Stimulated activated CD4-positive, alpha-beta T cell treated with anti-CD3 and anti-CD28 coated beads, Interleukin-1b, Interleukin-23, amount 100 ng/mL, for 48 hours (primary cell): ENCODE results near the gene TRIM47.
A peak's percentile ranks its signal among the peaks of the same experiment; 100 is the strongest.

ENCODE experiments used
- DNase-seq: peaks from one replicate; pipeline ENCODE4 v3.0.0-alpha.2; 2020

TRIM47 gene

DNA sequence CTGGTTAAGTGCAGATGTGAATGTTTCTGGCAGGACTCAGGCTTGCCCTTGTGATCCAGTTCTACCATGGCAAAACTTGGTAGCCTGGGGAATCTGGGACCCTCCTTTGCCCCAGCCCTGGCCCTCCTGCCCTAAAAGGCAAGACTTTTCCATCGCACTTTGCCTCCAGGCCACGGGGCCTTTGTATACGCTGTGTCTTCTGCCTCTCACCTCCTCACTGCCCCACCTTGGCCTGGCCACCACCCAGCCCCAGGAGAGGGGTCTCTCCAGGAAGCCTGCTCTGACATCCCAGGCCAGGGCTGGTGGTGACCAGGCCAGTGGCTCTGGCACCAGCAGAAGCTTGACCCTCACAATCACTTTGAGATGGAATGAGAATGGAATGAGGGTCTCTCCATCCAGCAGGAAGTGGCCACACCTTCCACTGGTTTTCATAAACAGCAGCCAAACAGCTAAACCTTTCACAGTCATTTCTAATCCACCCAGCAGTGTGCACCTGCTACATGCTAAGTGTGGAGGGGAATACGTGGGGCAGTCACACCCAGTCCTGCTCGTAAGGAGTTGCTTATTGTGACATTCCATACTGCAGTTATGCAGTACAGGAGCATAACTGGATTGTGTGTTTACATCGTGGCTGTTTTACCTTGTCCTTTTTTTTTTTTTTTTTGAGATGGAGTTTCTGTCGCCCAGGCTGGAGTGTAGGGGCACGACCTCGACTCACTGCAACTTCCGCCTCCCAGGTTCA lies 27.9 kb upstream of the TRIM47 start:
- no peak for DNase-seq

DNA sequence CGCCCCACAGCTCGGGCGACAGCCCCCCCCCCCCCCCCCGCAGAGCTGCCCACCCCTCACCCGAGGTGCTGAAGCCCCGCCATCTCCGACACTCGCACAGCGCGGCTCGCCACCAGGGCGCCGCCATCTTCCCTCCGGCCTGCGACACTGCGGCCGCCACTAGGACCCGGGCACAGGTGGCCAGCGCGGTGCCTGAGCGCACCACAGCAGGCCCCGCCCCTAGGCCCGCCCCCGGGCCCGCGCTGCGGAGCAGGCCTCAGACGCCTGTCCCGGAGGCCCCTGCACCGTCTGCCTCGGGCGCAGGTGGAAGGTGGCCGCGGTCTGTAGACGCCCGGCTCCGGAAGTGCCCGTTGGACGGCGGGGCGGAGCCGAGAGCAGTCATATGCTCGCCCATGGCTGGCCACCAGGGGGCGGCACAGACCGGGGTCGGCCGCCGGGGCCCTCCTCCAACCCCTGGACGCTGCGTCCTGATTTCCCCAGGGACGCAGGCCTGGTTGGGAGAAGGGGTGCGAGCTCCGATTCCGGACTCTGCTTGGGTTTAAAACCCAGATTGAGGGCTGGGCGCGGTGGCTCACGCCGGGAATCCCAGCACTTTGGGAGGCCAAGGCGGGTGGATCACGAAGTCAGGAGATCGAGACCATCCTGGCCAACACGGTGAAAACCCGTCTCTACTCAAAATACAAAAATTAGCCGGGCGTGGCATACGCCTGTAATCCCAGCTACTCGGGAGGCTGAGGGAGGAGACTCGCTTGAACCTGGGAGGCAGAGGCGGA lies 26.6 kb upstream of the TRIM47 start, which contains the start of gene MRPL38:
Gene MRPL38, minus strand, starts transcription at position 136 of the 773 bp plus-strand sequence. Its CDS starts 9 bp downstream, at position 127.
- peak; percentile 97 for DNase-seq

DNA sequence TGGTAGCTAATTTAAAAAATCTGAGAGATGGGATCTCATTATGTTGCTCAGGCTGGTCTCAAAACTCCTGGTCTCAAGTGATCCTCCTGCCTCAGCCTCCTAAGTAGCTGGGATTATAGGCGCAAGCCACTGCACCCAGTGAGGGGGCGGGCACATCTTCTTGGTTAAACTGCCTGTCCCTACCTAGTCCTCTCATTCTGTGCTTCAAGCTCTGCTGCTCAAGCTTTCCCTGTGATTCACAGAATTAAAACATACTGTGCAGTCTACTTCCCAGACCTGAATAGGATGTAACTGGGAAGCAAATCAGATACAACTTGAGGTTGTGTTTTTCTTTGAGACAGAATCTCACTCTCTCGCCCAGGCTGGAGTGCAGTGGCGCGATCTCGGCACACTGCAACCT lies 24.0 kb upstream of the TRIM47 start:
- no peak for DNase-seq

DNA sequence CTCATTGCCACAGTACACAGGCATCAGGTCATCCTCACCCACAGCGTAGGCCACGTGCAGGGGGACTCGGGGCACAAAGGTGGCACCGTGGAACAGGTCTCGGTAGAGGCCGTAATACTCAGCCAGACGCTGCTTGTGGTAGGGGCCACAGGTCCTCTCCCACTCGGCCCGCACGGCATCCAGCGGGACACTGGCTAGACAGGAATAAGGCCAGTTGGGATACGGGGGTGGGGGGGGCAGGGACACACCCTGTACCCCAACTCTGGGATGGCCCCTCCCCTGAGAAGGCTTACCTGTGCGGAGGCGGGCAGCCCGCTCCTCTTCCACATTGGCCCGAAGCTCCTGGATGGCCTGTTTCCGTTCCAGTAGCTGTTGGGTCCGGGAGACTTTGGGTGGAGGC lies 23.3 kb upstream of the TRIM47 start:
- DNase-seq: no peak

DNA sequence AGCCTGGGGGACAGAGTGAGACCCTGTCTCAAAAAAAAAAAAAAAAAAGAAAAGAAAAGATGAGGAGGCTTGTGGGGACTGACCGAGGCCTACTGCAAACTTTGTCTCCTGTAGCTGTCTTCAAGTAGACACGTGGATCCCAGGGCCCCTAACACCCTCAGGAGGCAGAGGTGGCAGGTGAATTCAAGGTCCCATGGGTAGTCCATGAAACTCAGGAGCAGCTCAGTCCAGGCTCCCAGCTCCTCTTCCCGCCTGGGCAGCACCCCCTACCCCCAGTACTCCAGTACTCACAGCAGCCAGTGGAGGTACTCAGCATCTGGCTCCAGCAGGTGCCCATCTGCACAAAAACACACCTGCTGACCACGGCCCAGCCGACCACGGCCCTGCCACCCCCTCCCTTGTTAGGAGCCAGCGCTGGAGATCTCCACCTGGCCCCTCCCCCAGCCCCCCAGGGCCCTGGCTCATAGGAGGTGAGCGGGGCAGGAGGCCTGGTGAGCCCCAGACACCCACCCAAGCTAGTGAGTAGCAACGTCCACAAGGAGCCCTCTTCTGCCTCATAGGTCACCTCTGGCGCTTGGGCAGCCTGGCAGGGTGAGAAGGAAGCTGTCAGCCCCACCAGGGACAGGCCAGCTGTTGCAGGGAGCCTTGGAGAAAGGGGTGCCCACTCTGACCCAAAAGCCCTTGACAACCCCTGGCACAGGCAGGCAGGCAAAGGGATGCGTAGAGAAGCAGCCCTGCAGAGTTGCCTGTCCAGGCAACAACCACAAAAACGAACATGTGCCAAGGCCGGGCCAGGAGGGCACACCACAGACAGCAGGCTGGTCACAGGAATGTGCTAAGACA lies 22.5 kb upstream of the TRIM47 start:
- no peak for DNase-seq

DNA sequence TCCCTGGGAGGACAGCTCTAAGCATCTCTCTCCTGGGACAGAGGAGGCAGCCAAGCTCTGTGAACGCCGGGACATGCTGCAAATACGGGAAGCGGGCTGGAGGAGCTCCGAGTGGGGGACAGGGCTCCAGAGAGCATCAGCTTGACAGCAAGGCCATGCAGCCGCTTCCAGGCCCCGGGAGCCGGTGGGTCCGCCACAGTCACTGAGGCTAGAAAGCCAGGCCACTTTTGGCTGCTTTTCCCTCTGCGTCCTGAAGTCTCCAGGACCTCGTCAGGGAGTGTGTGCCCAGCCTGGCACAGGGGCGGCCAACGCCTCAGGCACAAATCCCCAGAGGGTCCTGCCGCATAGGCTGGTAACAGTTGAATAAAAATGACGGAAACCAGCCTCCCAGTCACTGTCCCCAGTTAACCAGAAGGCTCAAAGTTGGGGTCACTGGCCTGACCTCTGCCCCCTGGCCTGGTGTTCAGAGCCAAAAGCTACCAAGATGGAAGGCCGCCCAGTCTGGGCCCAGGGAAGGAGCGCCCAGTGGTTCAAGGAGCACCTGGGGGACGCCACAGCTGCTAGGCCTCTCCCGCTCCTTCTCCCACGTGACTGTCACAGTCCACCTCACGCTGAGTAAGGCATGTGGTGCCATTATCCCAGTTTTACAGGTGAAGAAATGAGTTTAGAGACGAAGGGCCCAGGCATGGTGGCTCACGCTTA lies 21.5 kb upstream of the TRIM47 start:
- no peak for DNase-seq

DNA sequence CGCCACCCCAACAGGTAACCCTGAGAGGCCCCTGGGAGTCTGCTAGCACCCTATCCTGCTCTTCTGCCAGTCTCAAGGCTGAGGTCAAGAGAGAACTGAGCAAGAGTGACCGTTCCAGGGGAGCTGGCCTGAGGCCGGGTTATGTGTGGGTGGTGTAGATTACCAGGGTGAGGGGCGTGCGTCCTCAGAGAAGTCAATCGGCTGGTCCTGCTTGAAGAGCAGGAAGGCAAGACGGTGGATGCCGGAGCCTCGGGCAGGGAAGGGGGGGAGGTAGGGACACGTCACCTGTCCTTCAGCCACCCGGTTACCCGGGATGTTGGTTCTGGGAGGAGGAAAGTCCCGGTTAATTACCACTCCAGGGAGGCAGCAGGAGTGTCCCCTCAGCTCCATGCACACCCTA lies 21.0 kb upstream of the TRIM47 start:
- DNase-seq: no peak

DNA sequence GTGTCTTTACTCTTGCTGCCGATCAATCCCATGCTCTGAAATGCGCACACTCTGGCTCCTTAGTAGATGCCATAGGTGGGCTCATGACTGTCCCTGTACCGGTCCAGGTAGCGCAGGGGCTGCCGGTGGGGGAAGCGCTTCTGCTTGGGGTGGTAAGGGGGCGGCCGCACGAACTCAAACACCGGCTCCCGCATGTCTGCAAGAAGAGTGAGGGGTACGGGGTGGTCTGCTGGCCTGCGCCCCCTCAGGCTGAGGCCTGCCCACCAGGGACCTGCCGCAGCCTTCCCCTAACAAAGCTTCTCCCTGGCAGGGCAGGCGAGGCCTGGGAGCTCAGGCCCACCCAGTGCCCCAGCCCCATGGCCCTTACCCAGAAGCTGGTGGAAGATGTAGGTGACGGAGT lies 20.4 kb upstream of the TRIM47 start:
- no peak for DNase-seq

DNA sequence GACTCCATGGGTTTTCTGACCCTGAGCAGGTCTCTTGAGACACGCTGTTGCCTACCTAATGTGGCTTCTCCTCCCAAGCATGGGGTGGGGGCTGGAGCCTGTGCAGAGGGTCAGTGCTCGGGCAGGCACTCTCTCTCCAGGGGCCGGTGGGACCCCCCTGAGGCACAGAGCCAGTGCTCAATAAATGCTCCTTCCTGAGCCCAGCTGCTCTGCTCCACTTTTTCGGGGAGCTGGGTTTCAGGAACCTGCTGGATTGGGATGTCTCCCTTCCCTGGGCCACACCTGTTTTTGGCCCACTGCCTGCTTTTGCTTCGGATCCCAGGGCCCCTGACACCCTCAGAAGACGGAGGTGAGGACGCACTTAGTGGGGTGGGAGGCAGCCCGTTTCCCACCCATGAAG lies 19.7 kb upstream of the TRIM47 start:
- DNase-seq: no peak

DNA sequence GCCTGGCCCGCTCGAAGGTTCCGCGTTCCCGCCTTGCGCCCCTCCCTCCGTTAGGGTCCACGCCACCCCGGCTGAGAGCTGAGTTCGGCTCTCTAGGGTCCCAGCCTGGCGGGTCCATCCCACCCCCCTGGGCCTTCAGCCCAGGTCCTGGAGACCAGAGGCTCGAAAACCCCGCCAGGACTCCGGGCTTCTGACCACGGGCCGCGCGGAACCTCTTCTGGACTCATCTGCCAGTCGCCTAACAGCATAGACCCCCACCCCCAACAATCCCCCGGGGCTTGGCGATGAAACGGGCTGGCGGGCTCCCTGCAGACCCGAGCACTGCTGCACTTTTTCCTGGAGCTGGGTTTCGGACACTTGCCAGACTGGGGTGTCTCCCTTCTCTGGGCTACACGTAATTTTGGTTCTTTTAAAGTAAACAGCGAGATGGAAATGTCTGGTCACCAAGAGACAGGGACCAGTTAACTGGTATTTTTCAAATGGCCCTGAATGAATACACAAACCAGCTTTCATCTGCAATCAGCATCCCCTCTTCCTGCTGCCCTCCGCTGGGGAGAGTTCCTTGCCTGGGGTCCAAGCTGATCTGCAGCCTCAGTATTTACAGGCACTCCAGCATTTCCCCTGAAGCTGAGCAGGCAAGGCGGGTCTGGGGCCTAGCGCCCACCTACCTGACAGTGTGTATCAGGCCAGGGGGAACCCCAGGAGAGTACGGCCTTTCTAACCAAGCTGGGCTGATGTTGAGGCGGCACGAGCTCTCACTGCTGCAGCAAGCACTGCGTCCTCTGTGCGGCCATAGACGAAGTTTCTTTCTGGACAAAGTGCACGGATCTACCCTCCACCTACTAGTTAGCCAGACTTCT lies 19.0 kb upstream of the TRIM47 start:
- DNase-seq: no peak

DNA sequence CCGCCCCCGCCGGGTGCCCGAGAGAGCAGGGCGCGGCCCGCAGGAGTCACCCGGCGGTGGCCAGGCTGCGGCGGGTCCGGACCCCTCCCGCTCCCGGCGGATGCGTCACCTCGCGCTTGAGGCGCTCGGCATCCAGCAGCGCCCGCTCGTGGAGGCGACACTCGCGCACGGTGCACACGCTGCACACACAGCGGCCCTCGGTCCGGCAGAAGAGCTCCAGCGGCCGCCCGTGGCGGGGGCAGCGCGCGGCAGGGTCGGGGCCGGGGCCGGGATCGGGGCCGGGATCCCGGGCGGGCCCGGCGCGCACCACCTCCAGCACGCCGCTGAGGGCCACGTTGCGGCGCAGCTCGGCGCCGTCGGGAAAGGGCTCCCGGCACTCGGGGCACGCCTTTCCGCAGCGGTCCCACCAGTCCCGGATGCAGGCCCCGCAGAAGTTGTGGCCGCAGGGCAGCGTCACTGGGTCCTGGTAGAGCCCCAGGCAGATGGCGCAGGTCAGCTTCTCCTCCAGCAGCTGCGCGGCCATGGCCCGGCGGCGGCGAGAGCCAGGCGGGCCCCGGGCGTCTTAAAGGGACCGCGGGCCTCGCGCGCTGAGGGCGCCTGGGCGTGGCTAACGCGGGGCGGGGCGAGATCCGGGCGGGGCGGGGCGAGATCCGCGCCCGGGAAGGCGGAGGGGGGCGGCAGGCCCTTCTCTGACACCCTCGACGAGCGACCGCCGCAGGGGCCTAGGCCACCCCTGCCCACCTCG lies 18.2 kb upstream of the TRIM47 start, which contains the start of gene TRIM65:
Gene TRIM65, minus strand, starts transcription at position 537 of the 745 bp plus-strand sequence. Its CDS starts 14 bp downstream, at position 523.
- DNase-seq: peak; percentile 79

DNA sequence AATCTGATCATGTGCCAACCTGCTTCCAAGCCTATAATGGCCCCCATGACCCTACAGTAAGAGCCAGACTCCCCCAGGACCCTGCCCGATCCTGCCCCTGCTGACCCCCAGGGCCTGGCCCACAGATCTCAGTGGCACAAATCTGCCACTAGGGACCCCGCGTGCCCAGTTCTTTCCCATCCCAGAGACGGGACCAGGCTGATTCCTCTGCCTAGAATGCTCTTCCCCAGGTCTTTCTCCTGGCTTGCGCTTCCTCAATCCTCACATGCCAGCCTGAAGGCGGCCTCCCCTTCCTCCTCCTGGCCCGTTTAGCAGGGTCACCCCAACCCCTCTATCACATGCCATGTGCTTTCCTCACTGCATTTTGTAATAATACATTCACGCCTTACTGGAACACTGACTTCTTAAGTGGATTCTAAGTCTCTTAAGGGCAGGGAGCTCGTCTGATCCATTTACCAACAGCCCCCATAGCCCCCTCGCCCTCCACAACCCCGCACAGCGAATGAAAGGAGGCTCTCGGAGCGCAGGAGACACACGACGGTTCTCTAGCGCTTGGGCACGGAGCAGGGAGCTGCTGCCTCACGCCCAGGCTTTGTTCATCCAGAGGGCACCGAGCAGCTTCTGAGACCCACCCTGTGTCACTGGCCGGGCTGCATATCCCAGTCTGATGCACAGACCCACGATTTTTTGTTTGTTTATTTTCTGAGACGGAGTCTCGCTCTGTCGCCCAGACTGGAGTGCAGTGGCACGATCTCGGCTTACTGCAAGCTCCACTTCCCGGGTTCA lies 17.2 kb upstream of the TRIM47 start:
- no peak for DNase-seq

DNA sequence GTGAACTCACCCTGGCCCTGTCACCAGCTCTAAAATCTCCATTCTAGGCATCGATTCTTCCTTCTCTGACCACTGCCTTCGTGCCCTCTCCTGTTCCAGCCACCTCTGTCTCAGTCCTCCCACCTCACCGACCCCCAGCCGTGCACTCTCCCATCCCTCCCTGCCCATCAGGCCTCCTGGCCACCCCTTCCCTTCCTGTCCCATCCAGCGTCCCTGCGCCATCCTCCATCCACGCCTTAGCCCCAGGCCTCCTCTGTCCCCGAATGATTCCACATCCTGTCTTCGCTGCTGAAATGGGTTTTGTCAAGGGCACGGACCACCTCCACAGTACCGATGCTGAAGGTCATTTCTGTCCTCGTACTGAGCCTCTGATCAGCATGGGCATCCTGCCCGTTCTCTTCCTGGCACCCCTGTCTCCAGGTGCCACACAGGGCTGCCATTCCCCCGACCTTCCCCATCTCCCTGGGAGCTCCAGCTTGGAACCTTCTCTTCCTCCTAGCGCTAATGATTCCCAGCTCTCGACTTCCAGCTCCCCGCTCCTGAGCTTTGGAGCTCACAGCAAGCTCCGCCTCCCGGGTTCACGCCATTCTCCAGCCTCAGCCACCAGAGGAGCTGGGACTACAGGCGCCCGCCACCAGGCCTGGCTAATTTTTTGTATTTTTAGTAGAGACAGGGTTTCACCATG lies 15.8 kb upstream of the TRIM47 start:
- no peak for DNase-seq

DNA sequence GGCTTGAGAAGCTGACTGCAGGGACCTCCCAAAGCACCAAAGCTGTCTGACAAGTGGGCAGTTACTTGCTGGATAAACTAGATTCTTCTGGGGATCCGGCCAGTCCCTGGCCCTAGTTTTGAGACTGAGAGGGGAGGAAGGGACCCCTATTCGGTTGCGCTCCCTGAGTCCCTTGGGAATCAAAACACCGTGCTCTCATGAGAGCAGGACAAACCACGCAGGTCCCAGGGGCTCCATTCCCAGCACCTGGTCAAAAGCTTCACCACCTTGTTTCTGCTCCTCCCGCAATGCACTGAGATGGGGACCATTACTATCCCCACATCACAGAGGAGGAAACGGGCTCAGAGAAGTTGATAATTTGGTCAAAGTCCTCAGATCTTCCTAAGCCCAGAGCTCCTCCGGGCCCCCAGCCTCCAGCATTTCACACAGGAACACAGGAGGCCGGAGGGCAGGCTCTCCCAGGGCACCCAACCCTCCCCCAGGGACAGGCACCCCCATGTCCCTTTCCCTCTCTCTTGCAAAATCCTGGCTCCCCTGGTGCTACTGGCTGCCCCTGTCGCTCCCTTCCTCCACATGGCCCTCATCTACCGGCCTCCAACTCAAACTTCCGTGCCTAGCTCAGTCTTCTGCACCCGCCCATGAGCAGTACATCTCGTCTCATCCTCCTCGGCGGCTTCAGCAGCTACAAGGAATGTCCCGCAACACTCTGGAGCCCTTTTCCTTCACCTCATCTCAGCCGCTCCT lies 15.1 kb upstream of the TRIM47 start:
- no peak for DNase-seq

DNA sequence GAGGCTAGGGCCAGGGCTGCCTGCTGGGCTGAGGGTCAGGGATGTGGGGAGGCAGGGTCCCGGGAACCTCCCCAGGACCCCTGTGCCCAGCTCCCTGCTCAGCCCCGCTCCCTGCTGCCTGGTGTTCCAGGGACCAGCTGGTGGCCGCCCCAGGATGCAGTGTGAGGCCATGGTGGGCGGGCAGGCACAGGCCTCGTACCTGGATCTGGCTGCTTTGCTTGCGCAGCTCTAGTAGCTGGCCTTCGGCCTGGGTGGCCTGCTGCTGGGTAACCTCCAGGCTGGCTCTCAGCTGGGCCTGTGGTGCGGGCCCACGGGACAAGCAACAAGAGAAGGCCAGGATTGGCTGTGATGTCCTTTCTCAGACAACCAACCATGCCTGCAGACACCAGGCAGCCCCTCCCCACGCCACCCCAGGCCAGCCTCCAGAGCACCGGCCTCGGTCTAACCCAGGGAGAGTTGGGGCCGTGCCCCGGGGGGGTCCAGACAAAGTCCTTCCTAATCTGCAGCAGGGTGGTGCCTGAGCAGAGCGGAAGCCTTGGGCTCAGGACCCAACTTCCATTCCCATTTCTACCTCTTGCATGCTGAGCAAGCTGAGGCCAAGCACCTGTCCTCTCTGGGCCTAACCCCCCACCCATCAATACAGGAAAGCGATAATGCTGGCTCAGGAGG lies 14.3 kb upstream of the TRIM47 start:
- DNase-seq: no peak

DNA sequence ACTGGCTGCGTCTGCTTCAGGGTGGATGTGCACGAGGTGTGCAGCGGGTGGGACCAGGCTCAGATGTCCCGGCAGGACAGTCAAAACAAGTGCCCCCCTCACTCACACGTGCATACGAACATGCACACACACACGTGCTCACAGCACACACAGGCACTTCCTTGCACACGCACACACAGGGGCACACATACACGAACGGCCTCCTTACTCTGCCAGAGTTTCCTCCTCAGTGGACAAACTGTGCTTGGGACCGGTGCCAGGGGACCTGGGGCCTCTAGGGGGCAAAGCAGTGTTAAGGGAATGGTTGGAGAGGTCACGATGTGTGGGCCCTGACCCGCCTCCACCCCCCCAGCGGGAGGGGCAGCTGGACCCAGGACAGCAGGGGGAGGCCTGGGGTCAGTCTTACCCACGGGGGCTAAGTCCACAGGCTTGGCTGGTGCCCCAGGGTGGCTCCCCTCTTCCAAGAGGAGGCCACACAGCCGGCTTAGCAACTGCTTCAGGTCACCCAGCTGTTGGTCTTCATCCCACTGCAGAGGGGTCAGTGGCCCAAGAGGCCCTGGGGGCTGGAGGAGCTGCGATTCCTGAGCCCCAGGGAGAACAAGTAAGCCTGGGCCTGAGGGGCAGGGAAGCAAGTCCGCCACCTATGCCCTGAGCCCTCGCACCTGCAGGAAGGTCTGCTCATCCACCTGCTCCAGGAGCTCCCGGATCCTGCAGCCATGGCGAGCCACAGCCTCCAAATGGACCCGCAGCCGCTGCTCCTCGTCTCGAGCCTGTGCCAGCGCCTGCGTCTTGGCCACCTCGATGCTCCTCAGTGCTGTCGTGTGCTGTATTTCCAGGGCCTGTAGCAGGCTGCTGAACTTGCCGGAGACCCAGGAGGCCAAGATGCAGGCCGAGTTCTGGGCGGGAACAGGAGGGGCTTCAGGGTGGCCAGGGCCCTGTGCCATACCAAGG lies 13.5 kb upstream of the TRIM47 start:
- DNase-seq: no peak
